Activated naive CD4-positive, alpha-beta T cell (primary cell): ENCODE results near the gene KLHL7.
"Not testable (repeated sequence)": the region's sequence is repeated elsewhere in the genome, so short reads cannot be mapped to it uniquely, and the experiment has no call there.

Experiments used
- DNase-seq, 4 experiments: peaks; one replicate each; lab custom pipeline; 2025; lab: John Stamatoyannopoulos, UW

The KLHL7 gene

GRCh38 chr7:23106823-23107663 is 1.5 kb downstream of the KLHL7 start:
- DNase-seq, result no peak

GRCh38 chr7:23107781-23108180 is 2.2 kb downstream of the KLHL7 start:
- no peak for DNase-seq

- DNase-seq, result no peak
These were observed 3.4 kb downstream of the KLHL7 start for GRCh38 chr7:23108995-23109394.

- no peak for DNase-seq
These were observed 3.9 kb downstream of the KLHL7 start for GRCh38 chr7:23109470-23109869.

GRCh38 chr7:23114896-23115295 is 9.3 kb downstream of the KLHL7 start:
- no peak for DNase-seq

- no peak for DNase-seq
These were observed 10.4 kb downstream of the KLHL7 start for GRCh38 chr7:23115991-23116390.

GRCh38 chr7:23117841-23118240 is 12.3 kb downstream of the KLHL7 start:
- no peak for DNase-seq

- no peak for DNase-seq
These were observed 14.5 kb downstream of the KLHL7 start for GRCh38 chr7:23120106-23120505.

- DNase-seq, result no peak
These were observed 15.6 kb downstream of the KLHL7 start for GRCh38 chr7:23121165-23121564.

- no peak for DNase-seq
These were observed 17.4 kb downstream of the KLHL7 start for GRCh38 chr7:23123007-23123406.

GRCh38 chr7:23123465-23123864 is 17.9 kb downstream of the KLHL7 start:
- no peak for DNase-seq

- no peak for DNase-seq
These were observed 23.5 kb downstream of the KLHL7 start for GRCh38 chr7:23129036-23129435.

- DNase-seq, result not testable (repeated sequence)
These were observed 26.2 kb downstream of the KLHL7 start for GRCh38 chr7:23131799-23132198.

GRCh38 chr7:23133797-23134196 is 28.2 kb downstream of the KLHL7 start:
- DNase-seq, result no peak

- no peak for DNase-seq
These were observed 30.2 kb downstream of the KLHL7 start for GRCh38 chr7:23135755-23136154.

GRCh38 chr7:23136216-23136615 is 30.6 kb downstream of the KLHL7 start:
- no peak for DNase-seq

- DNase-seq, result no peak
These were observed 52.1 kb downstream of the KLHL7 start for GRCh38 chr7:23157679-23158078.

- no peak for DNase-seq
These were observed 53.0 kb downstream of the KLHL7 start for GRCh38 chr7:23158546-23158945.

GRCh38 chr7:23161482-23161881 is 55.9 kb downstream of the KLHL7 start:
- DNase-seq, result no peak

- no peak for DNase-seq
These were observed 59.3 kb downstream of the KLHL7 start for GRCh38 chr7:23164846-23165245.

GRCh38 chr7:23165316-23165715 is 59.7 kb downstream of the KLHL7 start:
- no peak for DNase-seq

GRCh38 chr7:23167691-23168090 is 62.1 kb downstream of the KLHL7 start:
- no peak for DNase-seq

GRCh38 chr7:23168111-23168885 is 62.7 kb downstream of the KLHL7 start:
- DNase-seq, result no peak
